HG03045 (cell line): ENCODE results near the gene SPP1.
"Not testable (repeated sequence)": the region's sequence is repeated elsewhere in the genome, so short reads cannot be mapped to it uniquely, and the experiment has no call there.

Source experiments
- ATAC-seq: cut with Tn5 transposase; IDR thresholded peaks from one replicate; pipeline ENCODE4 v1.9.1; 2021; ENCODE audit warnings: mild to moderate bottlenecking, moderate library complexity; ENCODE audit not compliant: unreplicated experiment

The SPP1 gene

DNA sequence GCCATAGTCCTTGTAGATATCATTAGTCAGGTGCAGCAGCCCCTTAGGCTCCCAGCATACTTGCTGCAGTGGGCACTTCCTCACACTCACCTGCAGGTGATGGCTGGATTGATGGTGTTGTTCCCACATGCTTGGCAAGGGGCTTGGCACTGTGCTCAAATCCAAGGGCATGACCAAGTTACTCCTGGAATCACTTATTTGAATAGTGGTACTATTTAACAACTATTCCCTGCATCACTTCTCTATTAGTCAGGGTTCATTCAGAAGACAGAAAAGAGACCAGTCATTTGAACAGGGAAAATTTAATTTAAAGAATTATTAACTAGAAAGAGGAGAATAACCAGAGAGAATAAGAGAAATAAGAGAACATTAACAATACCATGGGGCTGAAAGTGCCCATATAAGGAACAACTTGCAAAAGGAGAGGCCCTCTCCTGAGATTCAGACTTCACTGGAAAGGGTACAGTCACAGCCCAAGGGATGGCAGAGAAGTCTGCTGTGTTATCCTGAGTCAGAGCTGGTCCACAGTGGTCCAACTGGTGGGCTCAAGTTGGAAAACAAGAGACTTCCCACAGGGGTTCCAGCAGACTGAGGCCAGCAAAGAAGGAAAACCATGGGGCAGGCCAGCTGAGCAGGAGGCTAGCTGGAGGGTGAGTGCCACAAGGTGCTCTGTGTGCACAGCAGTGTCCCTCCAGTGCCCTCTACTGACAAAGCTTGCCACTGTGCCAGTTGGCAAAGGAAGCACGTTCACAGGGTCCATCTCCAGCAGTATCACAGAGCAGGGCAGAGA is 9.8 kb downstream of the SPP1 start:
- peak; percentile 59 for ATAC-seq

DNA sequence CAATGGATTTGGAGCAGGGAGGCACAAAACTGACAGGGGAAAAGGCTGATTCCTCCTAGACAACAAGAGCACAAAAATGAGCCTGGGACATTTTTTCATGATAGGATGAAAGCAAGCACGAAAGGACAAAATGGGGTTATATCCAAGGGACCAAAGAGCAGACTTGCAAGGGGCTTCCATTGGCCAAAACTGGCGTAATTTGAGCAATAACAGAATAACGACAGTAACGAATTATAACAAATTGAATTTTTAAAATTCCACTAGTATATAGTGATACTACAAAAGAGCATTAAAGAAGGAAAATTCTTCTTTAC is 10.3 kb downstream of the SPP1 start:
- ATAC-seq = no peak

DNA sequence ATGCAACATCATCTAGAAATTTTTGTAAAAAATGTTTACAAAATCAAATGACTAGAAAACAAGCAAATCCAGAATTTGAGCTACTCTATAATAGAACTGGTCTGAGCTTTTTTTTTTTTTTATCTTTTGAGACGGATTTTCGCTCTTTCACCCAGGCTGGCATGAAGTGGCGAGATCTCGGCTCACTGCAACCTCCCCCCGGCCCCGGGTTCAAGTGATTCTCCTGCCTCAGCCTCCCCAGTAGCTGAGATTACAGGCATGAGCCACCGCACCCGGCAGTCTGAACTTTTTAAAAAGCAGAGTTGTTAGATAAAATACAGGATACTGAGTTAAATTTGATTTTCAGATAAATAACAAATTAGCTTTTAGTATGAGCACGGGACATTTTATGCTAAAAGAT is 11.0 kb downstream of the SPP1 start:
- no peak for ATAC-seq

DNA sequence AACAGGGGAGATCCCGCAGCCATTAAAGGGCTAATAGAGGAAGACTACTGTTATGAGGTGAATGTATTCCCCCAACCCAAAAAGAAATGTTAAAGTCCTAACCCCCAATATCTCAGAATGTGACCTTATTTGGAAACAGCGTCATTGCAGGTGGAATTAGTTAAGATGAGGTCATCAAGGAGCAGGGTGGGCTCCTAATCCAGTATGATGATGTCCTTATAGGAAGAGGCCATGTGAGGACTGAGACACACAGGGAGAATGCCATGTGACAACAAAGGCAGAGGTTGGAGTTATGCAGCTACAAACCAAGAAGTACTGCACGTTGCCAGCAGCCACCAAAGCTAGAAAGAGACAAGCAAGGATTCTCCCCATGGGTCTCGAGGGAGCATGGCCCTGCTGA is 14.3 kb downstream of the SPP1 start:
- no peak for ATAC-seq

DNA sequence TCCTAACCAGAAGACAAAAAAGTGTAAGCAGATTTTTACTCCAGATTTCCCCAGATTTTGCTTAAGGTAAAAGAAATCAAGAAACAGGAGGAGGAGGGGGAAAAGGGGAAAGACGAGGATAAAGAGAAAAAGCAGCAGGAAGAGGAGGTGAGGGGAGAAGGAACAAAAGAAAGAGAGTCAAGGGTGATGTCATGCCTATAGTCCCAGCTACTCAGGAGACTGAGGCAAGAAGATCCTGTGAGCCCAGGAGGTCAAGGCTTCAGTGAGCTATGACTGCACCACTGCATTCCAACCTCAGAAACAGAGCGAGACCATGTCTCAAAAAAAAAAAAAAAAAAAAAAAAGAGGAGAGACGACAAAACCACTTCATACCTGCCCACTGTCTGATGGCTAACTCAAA is 19.9 kb downstream of the SPP1 start:
- ATAC-seq = no peak

DNA sequence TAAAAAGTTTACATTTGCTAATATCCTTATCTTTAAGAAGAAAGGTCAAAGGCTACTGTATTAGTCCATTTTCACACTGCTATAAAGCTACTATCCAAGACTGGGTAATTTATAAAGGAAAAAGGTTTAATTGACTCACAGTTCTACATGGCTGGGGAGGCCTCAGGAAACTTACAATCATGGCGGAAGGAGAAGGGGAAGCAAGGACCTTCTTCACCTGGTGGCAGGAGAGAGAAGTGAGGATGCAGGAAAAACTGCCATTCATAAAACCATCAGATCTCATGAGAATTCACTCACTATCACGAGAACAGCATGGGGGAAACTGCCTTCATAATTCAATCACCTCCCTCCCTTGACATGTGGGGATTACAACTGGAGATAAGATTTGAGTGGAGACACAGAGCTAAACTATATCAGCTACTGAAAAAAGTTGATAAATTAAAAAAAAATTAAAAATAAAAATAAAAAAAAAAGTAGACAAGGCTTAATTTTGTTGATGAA is 23.7 kb downstream of the SPP1 start:
- not testable (repeated sequence) for ATAC-seq

DNA sequence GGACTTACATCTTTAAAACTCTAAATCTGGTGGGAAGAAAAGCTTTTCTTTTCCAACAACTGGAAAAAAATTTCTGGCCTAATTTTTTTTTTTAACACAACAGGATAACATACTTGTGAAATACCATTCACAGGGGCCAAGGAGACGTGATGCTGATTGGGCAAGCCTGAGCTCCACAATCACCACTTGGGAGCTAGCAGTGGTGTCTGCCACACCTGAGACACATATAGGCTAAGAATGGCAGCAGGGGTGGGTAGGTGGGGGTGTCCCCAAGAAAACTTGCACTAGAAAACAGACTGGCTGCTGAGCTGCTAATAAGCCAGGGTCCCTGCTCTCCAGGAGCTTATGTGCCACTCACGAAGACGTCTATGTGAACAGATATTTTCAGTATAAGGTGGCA is 26.4 kb downstream of the SPP1 start:
- ATAC-seq = no peak

DNA sequence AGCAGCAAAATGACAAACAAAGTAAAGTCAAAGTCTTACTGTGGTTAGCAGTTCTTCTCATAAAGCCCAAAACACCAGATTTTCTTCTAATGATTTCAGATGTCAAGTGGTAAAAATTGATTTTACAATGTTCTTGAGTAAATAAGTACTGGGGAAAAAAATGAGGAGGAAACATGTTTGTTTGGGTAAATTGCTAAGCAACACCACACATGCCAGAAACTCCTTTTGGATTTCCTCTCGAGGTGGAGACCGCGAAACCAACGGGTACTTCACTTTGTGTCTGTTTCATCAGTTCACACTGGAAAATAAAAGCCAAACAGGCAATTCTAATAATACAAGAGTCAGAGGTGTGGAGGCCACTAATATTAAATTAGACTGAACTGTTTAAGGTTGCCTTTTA is 27.3 kb downstream of the SPP1 start:
- ATAC-seq = no peak

DNA sequence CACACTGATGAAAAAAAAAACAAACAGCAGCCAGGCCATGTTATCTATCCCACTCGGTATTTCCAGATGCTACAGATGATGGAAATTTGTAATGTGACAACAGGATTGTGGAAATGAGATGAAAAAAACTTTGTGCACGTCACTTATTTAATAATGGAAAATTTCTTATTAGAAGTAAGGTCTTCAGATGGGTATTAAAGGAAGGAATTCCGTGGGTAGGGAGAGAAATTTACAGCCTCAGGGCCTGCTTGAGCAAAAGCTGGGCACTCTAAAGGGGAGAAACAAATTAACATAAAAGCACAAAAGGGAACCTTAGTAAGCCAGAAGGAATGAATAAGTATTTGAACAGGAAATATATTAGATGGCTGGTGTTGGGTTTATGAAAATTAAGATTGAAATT is 27.7 kb downstream of the SPP1 start:
- no peak for ATAC-seq

DNA sequence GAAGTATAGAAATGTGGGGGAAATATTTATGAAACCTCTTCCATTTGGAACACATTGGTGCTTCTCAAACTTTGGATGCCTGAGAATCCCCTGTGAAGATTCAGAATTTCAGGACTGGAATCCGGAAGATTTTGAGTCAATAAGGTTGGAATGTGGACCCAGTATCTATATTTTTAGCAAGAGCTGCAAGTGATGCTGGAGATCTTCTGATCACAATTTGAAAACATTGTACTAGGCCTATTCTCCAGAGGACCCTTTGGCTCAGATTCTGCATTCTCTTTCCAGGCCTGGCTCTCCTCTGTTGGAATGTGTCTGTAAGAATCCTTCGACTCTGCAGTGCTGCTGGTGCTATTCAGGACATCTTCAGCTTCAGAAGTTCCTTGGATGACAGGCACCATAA is 29.6 kb downstream of the SPP1 start:
- no peak for ATAC-seq

DNA sequence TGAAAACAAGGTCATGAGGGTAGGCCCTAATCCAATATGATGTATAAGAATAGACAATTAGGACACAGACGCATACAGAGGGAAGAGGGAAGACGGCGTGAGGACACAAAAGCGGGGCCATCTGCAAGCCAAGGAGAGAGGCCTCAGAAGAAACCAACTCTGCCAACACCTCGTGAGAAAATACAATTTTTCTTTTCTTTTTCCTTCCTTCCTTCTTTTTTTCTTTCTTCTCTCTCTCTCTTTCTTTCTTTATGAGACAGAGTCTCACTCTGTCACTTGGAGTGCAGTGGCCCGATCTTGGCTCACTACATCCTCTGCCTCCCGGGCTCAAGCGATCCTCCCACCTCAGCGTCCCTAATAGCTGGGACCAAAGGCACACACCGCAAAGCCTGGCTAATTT is 30.4 kb downstream of the SPP1 start:
- ATAC-seq = no peak

DNA sequence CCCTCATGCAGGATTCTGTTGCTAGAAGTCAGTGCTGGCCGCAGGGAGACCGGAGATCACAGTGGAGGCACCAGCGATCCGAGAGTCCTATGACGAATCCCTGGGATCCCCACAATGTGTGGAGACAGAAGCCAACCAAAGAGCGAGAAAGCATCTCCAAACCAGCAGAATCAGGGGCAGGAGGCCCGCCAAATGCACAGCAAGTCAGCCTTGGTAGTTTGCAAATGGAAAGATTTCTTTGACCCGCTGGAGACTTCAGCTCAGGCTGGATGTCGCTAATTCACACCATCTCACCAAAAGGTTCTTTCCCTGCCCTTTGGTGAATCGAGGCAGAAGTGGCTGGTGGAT is 31.4 kb downstream of the SPP1 start:
- ATAC-seq = no peak

DNA sequence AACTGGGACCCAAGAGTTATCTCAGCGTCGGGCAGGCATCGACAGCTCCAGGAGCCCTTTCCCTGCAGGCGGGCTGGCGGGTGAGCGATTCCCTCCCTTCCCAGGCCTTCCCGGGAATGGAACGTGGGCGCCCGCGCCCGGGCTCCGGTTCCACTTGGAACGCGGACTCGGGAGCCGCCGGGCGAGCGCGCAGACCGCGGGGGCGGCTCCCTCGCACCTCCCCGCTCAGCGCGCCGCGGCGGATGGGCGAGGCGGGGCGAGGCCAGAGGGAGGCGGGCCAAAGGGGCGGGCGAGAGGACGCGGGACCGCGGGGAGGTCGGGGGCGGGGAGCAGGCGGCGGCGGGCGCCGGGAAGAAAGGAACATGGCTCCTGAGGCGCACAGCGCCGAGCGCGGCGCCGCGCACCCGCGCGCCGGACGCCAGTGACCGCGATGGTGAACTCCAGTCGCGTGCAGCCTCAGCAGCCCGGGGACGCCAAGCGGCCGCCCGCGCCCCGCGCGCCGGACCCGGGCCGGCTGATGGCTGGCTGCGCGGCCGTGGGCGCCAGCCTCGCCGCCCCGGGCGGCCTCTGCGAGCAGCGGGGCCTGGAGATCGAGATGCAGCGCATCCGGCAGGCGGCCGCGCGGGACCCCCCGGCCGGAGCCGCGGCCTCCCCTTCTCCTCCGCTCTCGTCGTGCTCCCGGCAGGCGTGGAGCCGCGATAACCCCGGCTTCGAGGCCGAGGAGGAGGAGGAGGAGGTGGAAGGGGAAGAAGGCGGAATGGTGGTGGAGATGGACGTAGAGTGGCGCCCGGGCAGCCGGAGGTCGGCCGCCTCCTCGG is 32.0 kb downstream of the SPP1 start, which contains the start of gene PKD2:
Gene PKD2 (plus strand): TSS at position 332 of the 818 bp plus-strand sequence. CDS start 99 bp downstream, at position 431.
- ATAC-seq = peak; percentile 93

DNA sequence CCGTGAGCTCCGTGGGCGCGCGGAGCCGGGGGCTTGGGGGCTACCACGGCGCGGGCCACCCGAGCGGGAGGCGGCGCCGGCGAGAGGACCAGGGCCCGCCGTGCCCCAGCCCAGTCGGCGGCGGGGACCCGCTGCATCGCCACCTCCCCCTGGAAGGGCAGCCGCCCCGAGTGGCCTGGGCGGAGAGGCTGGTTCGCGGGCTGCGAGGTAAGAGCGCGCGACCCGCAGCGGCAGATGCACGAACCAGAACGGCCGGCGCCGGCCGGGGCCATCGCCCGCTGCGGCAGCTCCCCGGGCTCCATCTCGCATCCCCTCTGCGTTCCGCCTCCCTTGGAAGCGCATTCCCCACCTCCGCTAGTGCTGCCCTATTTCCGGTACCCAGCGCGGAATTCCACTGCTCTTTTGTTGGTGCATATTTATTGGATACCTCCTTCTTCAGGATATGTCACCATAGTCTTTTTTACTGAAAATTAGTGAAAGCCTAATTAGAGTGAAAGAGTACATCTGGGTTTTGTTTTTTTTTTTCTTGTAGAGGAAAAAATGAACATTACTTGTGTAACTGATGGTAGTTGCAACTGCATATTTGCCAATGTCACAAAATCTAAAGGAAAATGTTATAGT is 32.7 kb downstream of the SPP1 start:
- peak; percentile 42 for ATAC-seq

DNA sequence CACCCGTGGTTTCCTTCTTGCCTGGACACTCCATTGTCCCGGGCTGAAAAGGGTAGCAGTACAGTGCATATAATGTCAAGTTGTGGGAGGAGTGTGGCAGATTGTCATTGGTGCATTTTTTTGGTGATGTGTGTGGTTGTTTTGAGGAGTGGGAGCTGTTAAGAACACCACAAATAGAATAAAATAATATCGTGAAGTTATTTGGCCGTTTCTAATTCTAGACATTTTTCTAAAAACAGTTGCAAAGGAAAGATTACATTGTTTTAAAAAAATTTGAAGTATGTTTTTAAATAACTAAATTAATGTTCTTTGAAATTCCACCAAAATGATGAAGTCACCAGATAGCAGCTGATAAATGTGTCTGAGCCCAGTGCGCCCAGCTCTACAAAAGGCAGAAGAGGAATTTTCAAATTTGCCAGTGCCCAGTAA is 33.2 kb downstream of the SPP1 start:
- no peak for ATAC-seq

DNA sequence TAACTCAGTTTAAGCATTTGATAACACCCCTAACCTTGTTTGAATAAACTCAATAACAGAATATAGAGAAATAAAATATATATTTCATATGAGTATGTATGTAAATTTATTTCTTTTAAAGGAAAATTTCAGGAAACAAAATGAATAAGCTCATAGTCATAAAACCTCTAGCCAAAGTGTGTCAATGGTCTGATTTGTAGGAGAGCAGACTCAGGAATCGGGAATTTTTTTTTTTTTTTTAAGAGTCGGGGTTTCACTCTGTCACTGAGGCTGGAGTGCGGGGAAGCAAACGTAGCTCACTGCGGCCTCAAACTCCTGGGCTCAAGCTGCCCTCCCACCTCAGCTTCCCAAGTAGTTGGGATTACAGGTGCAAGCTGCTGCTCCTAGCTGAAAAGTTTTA is 34.4 kb downstream of the SPP1 start:
- ATAC-seq = no peak

DNA sequence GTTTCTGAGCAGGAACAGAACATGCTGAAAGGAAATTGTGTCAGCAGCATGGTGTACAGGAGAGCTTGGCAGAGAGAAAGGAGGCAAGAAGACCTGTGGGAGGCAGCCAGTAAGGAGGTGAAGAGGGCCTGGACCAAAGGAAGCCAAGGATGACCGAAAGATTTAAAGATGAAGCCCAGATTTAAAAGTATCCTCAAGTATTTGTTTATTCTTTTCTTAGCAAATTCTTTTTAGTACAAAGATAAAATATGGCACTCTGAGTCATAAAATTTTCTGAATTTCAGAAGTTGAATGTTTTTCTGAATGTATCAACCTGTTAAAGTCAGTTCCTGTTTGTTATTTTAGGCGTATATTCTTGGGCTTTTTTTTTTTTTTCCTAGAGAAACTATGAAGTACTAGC is 35.5 kb downstream of the SPP1 start:
- no peak for ATAC-seq

DNA sequence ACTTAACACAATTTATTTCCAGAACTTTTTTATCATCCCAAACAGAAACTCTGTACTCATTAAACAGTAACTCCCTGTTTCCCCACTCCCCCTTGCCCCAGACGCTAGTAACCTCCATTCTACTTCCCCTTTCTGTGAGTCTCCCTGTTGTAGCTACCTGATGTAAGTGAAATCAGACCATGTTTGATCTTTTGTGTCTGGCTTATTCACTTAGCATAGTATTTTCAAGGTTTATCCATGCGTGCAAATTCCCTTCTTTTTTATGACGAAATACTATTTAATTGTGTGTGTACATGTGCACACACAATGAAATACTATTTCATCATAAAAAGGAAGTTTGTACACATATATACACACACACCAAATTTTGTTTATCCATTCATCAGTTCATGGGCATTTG is 37.1 kb downstream of the SPP1 start:
- ATAC-seq = peak; percentile 35

DNA sequence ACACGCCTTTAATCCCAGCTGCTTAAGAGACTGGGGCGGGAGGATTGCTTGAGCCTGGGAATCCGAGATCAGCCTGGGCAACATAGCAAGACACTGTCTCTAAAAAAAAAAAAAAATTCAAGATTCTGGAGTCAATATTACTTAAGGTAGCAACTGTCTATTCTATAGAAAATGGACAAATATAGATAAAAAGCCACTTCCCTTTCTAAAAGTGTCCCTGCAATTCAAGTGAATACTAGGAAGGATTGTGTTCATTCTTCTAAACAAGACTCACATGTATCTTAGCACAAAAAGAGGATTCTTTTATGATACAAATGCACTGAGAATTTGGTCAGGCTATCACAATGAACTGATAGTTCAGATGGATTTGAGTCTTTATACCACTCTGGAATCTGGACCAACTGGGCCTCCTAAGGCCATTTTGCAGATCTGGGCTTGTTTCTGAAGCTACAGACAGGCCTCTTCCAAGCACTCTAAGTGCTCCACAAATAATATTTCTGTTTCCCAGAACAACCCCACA is 38.9 kb downstream of the SPP1 start:
- no peak for ATAC-seq

DNA sequence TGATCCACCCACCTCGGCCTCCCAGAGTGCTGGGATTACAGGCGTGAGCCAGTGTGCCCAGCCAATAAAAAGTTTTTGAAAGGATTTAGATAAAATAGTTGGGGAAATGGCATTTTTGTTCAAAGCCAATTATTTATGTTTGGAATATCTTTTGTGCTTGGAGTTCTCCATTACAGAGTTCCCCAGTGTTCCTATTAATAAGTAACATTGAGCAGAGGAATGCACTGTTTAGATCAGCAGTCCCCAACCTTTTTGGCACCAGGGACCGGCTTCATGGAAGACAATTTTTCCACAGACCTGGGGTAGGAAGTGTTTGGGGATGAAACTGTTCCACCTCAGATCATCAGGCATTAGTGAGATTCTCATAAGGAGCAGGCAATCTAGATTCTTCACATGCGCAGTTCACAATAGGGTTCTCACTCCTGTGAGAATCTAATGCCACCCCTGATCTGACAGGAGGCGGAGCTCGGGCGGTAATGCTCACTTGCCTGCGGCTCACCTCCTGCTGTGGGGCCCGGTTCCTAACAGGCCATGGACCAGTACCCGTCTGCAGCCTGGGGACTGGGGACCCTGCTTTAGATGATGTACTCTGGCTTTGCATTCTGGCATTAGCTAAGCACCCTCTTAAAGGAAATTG is 40.3 kb downstream of the SPP1 start:
- ATAC-seq = no peak
